Caco-2 (cell line): Measurements from ENCODE around the gene PAXX. TPM values are rescaled to one million over a fixed set of nuclear protein-coding genes. Genes with fewer than 3 reads are reported as not detected.

Source experiments
- BruUV-seq: library from RNA; stranded (reverse); fragments of 400-500 nt; replicated peaks from 2 replicates; lab custom pipeline; 2021; lab: Mats Ljungman, UMichigan
- CTCF ChIA-PET: fragments of 300-600 bp; sonication (Branson Sonifier 250); formaldehyde crosslinking; loops from one replicate; lab custom pipeline; 2022; ENCODE audit warnings: antibody characterized with exemption; lab: Charles Lee
- POLR2A ChIA-PET: fragments of 300-600 bp; sonication (Branson Sonifier 250); formaldehyde crosslinking; loops from one replicate; lab custom pipeline; 2022; ENCODE audit warnings: antibody characterized with exemption; lab: Charles Lee
- DNase-seq, 2 experiments: peaks; one replicate each; pipeline versions ENCODE4 v3.0.0 to v3.0.0-alpha.2; 2020 to 2022
- H3K27me3 ChIP-seq: replicated peaks from 2 replicates; pipeline ENCODE4 v1.6.0; 2011; ENCODE audit warnings: low read length; ENCODE audit not compliant: control insufficient read depth, insufficient read depth
- H3K36me3 ChIP-seq: 2 replicates; pipeline ENCODE4 v1.5.1; 2011; ENCODE audit warnings: low read length; ENCODE audit not compliant: control insufficient read depth, insufficient read depth
- H3K4me1 ChIP-seq: fragments of 250-450 bp; sonication (Bioruptor Pico); 2 replicates; pipeline ENCODE4 v1.5.1; 2020; ENCODE audit warnings: mild to moderate bottlenecking
- H3K4me3 ChIP-seq: 2 replicates; pipeline ENCODE4 v1.5.1; 2011; ENCODE audit warnings: low read depth, mild to moderate bottlenecking, control low read depth, low read length
- H3K9me3 ChIP-seq: fragments of 250-450 bp; sonication (Bioruptor Pico); 2 replicates; pipeline ENCODE4 v1.5.1; 2020; ENCODE audit warnings: mild to moderate bottlenecking, moderate library complexity
- H3K27ac Mint-ChIP-seq: one replicate; pipeline ENCODE4 v1.8.0; 2022; ENCODE audit warnings: mixed read lengths; ENCODE audit not compliant: unreplicated experiment
- H3K27me3 Mint-ChIP-seq: one replicate; pipeline ENCODE4 v1.8.0; 2022; ENCODE audit warnings: mixed read lengths; ENCODE audit not compliant: insufficient read depth, unreplicated experiment
- H3K36me3 Mint-ChIP-seq: one replicate; pipeline ENCODE4 v1.8.0; 2022; ENCODE audit warnings: mild to moderate bottlenecking, mixed read lengths; ENCODE audit not compliant: insufficient read depth, unreplicated experiment
- H3K4me1 Mint-ChIP-seq: one replicate; pipeline ENCODE4 v1.8.0; 2022; ENCODE audit warnings: low read depth, mixed read lengths; ENCODE audit not compliant: unreplicated experiment
- H3K4me3 Mint-ChIP-seq: one replicate; pipeline ENCODE4 v1.8.0; 2022; ENCODE audit warnings: mild to moderate bottlenecking, moderate library complexity, mixed read lengths; ENCODE audit not compliant: unreplicated experiment
- H3K9me3 Mint-ChIP-seq: one replicate; pipeline ENCODE4 v1.8.0; 2022; ENCODE audit warnings: mixed read lengths; ENCODE audit not compliant: unreplicated experiment
- CTCF ChIP-seq, 2 experiments: fragments of 200-600 bp in 1 of 2; IDR thresholded peaks; 1 replicate in 1 of 2; 2 replicates in 1 of 2; pipeline versions ENCODE4 v1.5.1 to v1.8.0; 2011 to 2022; ENCODE audit warnings: antibody characterized with exemption in 1 of 2, control low read depth in 1 of 2, inconsistent platforms in 1 of 2, low read depth in 1 of 2, low read length in 1 of 2, mild to moderate bottlenecking in 1 of 2, moderate library complexity in 1 of 2; ENCODE audit not compliant: insufficient read depth in 1 of 2, severe bottlenecking in 1 of 2, unreplicated experiment in 1 of 2
- intact Hi-C: fragments of 100-400 bp; cut with micrococcal nuclease; formaldehyde crosslinking; loops from one replicate; pipeline ENCODE4 v1.10.0; 2022; ENCODE audit not compliant: unreplicated experiment
- total RNA-seq: library from RNA; stranded (reverse); gene quantifications from 2 replicates; pipeline ENCODE4 v1.2.3, GENCODE V29; 2022

Gene PAXX
- total RNA-seq, 1 experiment from 2014 or later: 66.2 TPM

- H3K4me3 ChIP-seq: no peak overlapping the region
- H3K9me3 ChIP-seq: no peaks in the 10 kb centered on the region
- Mint-ChIP-seq H3K4me1 (peaks cover 10% of the 10 kb centered on the region), H3K4me3 (peak overlapping the region; percentile 48), H3K36me3 (peaks cover 37% of the 10 kb centered on the region), H3K27ac (no peak overlapping the region), H3K27me3 (no peaks in the 10 kb centered on the region), H3K9me3 (no peaks in the 10 kb centered on the region)
- no peaks in the 10 kb centered on the region for H3K27me3 ChIP-seq
- BruUV-seq: no TSS peak
- intact Hi-C loops: loop anchor here (2.0 kb wide), 1 partner anchor 49 kb away; no protein-coding TSS in a partner anchor
- no peak for DNase-seq
- no peaks in the 10 kb centered on the region for H3K36me3 ChIP-seq
- POLR2A ChIA-PET: no interaction called here
- CTCF ChIA-PET: interaction anchor here (1.0 to 2.8 kb wide), 2 partner anchors 37 to 50 kb away, joined by 4 to 12 read pairs; no protein-coding TSS in a partner anchor
- no peak for TF ChIP-seq CTCF (IDR thresholded peaks at IDR 0.05; ENCODE audit: insufficient read depth in 1 of 2, low read depth in 1 of 2, low read length in 1 of 2, severe bottlenecking in 1 of 2, unreplicated experiment in 1 of 2)
- peaks cover 28% of the 10 kb centered on the region for H3K4me1 ChIP-seq
Observed at GRCh38 chr9:136997830-136998234, 5.6 kb downstream of the PAXX start.

- H3K27ac Mint-ChIP-seq: no peak overlapping the region
- no TSS peak for BruUV-seq
- H3K9me3 Mint-ChIP-seq: no peaks in the 10 kb centered on the region
- Histone ChIP-seq H3K27me3 (no peaks in the 10 kb centered on the region), H3K9me3 (no peaks in the 10 kb centered on the region), H3K4me1 (peaks cover 24% of the 10 kb centered on the region), H3K36me3 (no peaks in the 10 kb centered on the region), H3K4me3 (no peak overlapping the region)
- peaks cover 10% of the 10 kb centered on the region for H3K4me1 Mint-ChIP-seq
- no peaks in the 10 kb centered on the region for H3K27me3 Mint-ChIP-seq
- peaks cover 28% of the 10 kb centered on the region for H3K36me3 Mint-ChIP-seq
- no peak for DNase-seq
- H3K4me3 Mint-ChIP-seq: no peak overlapping the region
- POLR2A ChIA-PET: no interaction called here
- intact Hi-C loops: no loop called here
- TF ChIP-seq CTCF (IDR thresholded peaks at IDR 0.05; ENCODE audit: insufficient read depth in 1 of 2, low read depth in 1 of 2, low read length in 1 of 2, severe bottlenecking in 1 of 2, unreplicated experiment in 1 of 2): no peak
- CTCF ChIA-PET: interaction anchor here (0.6 to 1.2 kb wide), 2 partner anchors 35 to 140 kb away, joined by 4 to 5 read pairs; no protein-coding TSS in a partner anchor
Observed at GRCh38 chr9:137000177-137000930, 8.1 kb downstream of the PAXX start.

GRCh38 chr9:137001857-137002645 is 9.8 kb downstream of the PAXX start:
- no peak for TF ChIP-seq CTCF (IDR thresholded peaks at IDR 0.05; ENCODE audit: insufficient read depth in 1 of 2, low read depth in 1 of 2, low read length in 1 of 2, severe bottlenecking in 1 of 2, unreplicated experiment in 1 of 2)
- Mint-ChIP-seq H3K4me1 (peaks cover 10% of the 10 kb centered on the region), H3K36me3 (peaks cover 17% of the 10 kb centered on the region), H3K27ac (no peak overlapping the region), H3K4me3 (no peak overlapping the region), H3K27me3 (no peaks in the 10 kb centered on the region), H3K9me3 (no peaks in the 10 kb centered on the region)
- CTCF ChIA-PET: interaction anchor here (0.6 to 0.8 kb wide), 2 partner anchors 27 to 68 kb away, joined by 3 to 4 read pairs; partner anchors contain the start of gene SAPCD2
- Histone ChIP-seq H3K9me3 (no peaks in the 10 kb centered on the region), H3K4me3 (no peak overlapping the region), H3K27me3 (no peaks in the 10 kb centered on the region), H3K36me3 (no peaks in the 10 kb centered on the region), H3K4me1 (peaks cover 11% of the 10 kb centered on the region)
- BruUV-seq: no TSS peak
- DNase-seq: no peak
- POLR2A ChIA-PET: no interaction called here
- intact Hi-C loops: no loop called here
